GM19468 (cell line): ENCODE results near the gene NTN3.
"Not testable (repeated sequence)": the region's sequence is repeated elsewhere in the genome, so short reads cannot be mapped to it uniquely, and the experiment has no call there.

ENCODE experiments used
- ATAC-seq: cut with Tn5 transposase; IDR thresholded peaks from one replicate; pipeline ENCODE4 v1.9.1; 2021; ENCODE audit warnings: mild to moderate bottlenecking, moderate library complexity, moderate number of reproducible peaks; ENCODE audit not compliant: unreplicated experiment; ENCODE audit errors: extremely low read depth

Gene NTN3

DNA sequence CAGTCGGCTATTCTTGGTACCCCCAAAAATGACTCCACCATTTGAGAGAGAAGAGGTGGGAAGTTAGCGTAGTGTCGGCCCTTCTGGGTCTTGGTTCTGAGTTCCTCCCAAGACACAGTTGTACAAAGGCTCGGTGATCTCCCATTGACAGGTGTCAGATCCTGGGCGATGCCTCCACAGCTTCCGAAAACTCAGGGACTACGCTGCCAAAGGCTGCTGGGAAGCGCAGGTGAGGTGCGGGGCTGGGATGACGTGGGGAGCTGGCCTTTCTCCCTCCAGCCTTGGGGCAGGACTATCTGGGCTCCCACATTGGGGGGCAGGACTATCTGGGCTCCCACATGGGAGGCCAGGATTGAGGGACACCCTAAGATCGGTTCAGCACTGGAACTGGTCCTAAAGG, 31.5 kb upstream of the NTN3 start:
- no peak for ATAC-seq

DNA sequence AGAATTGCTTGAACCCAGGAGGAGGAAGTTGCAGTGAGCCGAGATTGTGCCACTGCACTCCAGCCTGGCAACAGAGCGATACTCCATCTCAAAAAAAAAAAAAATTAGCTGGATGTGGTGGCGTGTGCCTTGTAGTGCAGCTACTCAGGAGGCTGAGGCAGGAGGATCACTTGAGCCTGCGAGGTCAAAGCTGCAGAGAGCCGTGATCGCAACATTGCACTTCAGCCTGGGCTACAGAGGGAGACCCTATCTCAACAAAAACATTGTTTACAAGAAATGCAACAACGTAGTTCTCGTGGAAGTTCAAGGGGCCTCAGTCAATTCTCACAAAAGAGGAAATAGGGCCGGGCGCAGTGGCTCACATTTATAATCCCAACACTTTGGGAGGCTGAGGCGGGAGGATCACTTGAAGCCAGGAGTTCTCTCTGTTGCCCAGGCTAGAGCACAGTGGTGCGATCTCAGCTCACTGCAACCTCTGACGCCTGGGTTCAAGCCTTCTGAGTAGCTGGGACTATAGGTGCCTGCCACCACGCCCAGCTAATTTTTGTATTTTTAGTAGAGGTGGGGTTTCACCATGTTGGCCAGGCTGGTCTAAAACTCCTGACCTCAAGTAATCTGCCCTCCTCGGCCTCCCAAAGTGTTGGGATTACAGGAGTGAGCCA, 29.8 kb upstream of the NTN3 start:
- not testable (repeated sequence) for ATAC-seq

DNA sequence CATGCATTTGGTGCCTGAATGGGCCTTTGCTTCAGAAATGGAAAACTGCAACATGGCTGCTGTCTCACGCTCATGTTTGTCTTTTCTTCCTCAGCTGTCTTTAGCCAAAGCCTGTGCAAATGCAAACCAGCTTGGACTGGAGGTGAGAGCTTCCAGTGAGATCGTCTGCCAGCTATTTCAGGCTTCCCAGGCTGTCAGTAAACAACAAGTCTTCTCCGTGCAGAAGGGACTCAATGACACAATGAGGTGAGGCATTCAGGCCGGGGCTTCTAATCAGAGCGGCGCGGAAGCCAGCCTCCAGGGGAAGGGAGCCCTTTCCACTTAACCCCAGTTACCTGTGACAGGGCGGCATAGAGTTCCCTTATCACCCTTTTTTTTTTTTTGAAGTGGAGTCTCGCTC, 27.5 kb upstream of the NTN3 start:
- ATAC-seq, result no peak

DNA sequence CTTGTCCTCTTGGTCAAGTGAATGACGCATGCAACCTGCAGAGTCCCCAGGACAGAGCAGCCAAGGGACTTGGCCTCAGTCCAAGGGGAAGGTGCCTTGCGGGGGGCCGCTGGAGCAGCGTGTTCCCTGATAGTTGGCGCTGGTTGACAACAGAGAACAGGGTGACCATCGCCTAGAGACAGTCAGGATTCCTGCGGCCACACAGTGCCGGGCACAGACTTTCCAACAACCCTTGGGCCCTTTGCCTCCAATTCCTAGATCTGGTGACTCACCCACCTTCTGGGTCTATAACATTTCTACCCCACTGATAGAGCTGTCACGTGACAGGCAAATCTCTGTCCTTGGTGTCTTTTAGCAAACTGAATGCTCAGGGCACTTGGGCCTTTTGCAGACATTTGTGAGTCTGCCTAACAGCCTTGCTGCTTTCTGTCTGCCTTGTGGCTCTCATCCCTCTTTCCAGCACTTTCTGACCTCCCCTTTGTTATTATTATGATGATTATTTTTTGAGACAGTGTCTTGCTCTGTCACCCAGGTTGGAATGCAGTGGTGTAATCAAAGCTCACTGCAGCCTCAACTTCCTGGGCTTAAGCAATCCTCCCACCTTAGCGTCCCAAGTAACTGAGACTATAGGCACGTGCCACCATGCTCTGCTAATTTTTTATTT, 23.0 kb upstream of the NTN3 start:
- no peak for ATAC-seq

DNA sequence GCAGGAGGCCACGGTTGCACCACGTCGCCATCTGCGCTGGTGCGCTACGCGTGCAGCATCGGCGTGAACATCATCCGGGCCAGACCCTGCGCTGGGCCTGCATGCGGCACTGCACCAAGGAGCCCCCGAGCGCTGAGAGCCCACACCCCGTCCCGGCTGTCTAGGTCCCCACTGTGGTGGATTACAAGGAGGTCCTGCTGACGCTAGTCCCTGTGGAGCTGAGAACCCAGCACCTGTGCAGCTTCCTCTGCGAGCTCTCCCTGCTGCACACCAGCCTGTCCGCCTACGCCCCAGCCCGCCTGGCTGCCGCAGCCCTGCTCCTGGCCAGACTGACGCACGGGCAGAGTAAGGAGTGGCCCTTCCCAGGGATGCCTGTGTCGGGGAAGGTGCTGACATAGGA, 22.0 kb upstream of the NTN3 start:
- no peak for ATAC-seq

DNA sequence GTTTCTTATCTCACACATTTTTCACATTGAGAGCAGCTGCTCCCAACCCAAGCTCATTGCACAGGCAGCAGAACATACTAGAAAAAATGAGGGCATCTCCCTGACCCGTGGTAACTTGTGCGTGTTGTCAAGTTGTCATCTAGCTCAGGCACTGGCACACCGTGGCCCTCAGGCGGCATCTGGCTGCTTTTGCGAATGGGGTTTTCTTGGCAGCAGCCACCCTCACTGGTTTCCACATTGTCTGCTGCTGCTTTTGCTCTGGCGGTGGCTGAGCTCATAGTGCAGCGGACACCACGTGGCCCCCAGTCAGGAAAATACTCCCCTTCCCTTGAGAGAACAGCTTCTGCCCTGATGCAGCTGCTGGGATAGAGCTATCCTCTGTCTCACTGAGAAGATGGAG, 20.6 kb upstream of the NTN3 start:
- no peak for ATAC-seq

DNA sequence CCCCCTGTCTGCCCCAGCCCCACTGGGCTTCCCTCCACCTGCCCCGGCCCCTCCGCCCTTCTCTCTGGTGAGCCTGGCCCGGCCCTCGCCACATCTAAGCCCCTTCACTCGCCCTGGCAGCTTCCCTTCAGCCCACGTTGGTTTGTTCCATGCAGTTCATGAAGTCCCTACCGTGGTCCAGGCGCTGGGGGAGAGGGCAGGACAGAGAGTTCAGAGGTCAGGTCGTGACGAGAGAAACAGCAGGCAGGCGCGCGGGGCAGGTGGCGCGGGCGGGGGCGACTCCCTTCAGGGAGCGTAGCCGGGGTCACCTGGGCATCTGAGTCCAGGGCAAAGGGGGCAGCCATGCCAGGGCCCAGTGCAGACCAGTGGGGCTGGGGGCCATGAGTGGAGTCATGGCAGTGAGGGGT, 20.1 kb upstream of the NTN3 start:
- no peak for ATAC-seq

DNA sequence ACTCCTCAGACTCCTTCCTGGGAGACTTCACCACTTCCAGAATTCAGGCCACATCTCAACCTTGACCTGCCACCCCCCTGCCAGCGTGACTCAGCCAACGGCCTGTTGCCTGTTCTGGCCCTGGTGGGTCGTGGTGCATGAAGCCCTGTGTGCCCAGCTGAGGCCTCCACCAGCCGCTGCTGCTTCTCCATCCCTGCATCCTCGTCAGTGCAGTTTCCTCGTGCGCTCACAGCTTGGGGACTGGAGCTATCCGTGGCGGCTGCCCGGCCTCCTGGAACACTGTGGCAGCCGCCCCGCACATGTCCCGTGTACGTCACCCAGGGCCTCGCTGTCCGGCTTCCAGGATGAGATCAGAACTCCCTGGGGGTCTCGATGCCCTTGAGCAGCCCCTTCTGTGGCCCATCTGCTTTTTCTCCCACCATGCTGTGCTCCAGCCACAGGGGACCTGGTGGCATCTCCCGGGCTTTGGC, 19.2 kb upstream of the NTN3 start:
- ATAC-seq, result no peak

DNA sequence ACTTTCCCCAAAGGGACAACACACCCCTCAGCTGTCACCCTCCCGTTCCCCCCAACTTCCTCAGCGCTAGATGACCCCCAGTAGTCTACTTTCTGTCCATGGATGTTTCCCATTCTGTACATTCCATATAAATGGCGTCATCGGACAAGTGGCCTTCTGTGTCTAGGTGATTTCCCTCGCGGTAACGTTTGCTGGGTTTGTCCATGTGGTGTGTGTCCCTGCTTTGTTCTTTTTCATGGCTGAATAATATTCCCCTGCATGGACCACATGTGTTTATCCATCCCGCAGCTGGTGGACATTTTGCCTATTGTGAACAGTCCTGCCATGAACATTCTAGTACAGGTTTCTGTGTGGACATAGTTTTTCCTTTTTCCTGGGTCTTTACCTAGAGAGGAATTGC, 18.4 kb upstream of the NTN3 start:
- no peak for ATAC-seq

DNA sequence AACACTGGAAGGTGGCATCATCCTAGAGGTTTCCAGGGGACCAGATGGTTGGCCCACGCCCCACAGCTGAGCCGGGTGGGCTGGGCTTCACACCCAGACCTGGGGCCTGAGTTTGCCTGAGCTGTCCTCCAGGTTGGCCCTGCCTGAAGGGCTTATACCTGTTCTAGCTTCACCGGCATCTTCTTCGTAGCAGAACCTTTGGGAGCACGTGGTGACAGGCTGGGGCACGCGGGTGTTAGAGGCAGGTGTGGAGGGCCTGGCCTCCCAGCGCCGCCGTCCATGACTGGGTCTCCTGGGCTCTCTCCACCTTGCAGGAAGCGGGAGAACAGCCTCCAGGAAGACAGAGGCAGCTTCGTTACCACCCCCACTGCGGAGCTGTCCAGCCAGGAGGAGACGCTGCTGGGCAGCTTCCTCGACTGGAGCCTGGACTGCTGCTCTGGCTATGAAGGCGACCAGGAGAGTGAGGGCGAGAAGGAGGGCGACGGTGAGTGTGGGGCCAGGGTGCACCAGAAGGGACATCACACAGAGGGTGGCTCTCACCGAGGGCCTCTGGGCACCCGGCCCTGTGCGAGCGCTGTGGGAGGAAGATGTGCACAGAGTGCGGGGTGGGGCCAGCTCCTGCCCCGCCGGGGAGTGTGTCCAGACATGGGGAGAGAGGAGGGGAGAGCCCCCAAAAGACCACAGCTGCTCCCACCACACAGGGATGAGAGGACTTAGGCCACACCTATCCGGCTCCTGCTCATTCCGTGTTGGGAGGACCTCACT, 15.8 kb upstream of the NTN3 start:
- no peak for ATAC-seq

DNA sequence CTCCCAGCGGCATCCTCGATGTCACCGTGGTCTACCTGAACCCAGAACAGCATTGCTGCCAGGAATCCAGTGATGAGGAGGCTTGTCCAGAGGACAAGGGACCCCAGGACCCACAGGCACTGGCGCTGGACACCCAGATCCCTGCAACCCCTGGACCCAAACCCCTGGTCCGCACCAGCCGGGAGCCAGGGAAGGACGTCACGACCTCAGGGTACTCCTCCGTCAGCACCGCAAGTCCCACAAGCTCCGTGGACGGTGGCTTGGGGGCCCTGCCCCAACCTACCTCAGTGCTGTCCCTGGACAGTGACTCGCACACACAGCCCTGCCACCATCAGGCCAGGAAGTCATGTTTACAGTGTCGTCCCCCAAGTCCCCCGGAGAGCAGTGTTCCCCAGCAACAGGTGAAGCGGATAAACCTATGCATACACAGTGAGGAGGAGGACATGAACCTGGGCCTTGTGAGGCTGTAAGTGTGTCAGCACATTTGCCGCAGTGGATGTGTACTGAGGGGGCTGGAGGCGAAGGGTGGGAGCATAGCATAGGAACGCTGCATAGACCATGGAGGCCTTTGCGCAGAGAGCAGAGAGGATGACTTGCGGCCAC, 14.4 kb upstream of the NTN3 start:
- no peak for ATAC-seq

DNA sequence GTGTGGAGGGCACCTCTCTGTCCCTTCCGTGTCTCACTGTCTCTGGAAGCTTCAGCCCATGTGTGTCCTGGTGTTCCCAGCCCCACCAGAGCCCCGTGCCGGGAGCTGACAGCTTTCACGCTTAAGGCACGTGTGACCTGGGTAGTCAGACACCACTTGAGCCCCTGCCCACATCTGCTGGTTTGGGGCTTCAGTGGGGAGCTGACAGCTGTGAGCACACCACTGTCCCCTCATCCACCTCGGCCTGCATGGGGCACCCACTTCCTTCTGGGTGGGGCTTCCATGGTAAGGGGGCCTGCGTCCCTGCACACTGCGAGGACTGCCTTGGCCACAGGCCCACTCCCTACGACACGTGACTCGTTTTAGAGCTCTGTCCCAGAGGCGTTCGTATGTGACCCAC, 13.8 kb upstream of the NTN3 start:
- ATAC-seq, result no peak

DNA sequence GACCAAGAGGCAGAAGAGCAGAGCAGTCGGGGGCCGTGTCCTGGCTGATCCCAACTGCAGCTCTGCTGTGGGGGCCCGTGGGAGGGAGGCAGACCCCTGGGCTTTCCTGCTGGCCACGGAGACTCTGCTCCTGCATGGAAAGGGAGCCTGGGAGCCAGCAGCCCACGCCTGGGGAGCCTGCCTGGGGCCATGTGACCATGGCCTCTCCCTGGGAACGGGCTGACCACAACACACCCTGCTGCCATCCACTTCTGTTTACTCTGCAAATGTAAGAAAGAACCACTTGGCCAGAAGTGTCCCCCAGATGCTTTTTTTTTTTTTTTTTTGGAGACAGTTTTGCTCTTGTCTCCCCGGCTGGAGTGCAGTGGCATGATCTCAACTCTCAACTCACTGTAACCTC, 13.2 kb upstream of the NTN3 start:
- no peak for ATAC-seq

DNA sequence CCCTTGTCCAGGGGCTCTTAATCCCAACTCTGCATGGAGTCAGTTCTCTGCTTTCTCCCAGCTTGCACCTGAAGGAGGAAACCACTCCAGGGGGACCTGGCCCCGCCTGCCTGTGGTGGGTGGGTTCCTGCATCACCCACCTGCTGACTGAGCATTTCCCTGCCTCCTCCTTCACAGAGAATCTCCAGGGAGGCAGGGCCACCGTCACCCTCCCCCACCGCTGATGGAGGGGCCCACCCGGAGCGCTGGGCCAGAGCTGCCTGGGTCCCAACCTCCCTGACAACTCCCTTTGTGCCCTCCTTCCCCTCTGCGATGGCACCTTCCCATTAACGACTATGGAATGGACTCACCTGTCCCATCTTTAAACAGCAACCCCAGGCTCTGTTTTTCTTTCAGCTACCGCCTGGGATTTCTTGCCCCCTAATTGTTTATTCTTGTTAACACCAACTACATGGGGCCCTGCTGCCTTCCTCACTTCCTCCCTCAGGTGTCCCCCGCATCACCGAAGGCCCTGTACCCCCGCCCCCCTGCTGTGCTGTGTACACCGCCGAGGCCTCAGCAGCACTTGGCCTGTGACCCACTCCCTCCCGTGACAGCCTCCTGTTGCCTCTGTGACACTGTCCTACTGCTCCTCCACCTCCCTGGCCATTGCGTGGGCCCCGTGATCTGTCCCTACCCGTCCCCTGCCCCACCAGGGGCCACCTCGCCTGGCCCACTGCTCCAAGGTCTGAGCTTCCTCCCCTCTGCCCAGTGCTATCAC, 12.0 kb upstream of the NTN3 start:
- no peak for ATAC-seq

DNA sequence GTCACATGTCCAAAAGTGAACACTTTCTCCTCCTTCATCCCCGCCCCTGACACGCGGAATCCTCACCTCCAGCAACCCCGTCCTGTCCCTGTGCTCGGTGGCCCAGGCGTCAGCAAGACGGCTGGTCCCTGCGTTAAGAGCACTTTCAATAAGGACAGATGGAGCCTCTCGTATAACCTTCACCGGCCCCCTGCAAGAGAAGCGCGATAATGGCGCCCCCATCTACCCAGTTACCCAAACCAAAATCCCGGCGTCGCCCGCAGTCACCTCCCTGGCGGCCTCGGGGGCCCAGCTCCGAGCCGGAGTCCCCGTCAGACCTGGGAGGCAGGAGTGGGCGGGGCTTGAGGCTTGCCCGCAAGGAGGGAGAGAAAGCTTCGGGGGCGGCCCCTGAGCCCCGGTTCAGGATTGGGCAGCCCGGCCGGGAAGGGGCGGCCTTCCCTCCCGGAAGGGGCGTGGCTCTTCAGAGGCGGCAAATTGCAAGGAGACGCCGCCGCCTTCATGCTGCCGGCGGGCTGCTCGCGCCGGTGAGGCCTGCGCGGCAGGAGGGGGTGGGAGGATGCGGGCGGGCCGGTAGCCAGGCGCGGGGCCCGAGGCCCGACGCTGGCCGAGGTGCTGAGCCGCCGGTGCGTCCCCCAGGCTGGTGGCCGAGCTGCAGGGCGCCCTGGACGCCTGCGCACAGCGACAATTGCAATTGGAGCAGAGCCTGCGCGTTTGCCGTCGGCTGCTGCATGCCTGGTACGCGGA, 11.3 kb upstream of the NTN3 start, which contains the start of gene TEDC2:
TEDC2 (plus strand) TSS at position 463 of the 744 bp plus-strand sequence; CDS start at position 499, 36 bp downstream.
- peak; percentile 84 for ATAC-seq

DNA sequence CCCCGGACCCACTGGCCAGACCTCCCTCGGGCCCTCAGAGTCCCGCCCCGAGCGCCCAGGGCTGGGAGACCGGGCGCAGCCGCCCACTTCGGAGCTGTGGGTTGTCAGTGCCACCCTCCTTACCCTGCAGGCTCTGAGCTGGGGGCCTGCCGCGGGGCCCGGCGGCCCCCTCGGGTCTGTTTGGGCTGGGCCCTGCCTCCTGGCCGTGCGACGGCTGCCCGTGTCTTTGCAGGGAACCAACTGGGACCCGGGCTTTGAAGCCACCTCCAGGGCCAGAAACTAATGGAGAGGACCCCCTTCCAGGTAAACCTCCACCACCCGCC, 10.7 kb upstream of the NTN3 start:
- ATAC-seq, result no peak

DNA sequence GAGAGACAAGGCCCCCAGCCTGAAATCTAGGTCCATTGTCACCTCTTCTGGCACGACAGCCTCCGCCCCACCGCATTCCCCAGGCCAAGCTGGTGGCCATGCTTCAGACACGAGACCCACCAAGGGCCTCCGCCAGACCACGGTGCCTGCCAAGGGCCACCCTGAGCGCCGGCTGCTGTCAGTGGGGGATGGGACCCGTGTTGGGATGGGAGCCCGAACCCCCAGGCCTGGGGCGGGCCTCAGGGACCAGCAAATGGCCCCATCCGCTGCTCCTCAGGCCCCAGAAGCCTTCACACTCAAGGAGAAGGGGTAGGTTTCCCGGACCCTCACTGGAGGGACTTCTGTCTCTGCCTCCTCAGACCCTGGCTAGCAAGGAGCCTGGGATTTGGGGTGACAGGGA, 10.2 kb upstream of the NTN3 start:
- ATAC-seq, result no peak

DNA sequence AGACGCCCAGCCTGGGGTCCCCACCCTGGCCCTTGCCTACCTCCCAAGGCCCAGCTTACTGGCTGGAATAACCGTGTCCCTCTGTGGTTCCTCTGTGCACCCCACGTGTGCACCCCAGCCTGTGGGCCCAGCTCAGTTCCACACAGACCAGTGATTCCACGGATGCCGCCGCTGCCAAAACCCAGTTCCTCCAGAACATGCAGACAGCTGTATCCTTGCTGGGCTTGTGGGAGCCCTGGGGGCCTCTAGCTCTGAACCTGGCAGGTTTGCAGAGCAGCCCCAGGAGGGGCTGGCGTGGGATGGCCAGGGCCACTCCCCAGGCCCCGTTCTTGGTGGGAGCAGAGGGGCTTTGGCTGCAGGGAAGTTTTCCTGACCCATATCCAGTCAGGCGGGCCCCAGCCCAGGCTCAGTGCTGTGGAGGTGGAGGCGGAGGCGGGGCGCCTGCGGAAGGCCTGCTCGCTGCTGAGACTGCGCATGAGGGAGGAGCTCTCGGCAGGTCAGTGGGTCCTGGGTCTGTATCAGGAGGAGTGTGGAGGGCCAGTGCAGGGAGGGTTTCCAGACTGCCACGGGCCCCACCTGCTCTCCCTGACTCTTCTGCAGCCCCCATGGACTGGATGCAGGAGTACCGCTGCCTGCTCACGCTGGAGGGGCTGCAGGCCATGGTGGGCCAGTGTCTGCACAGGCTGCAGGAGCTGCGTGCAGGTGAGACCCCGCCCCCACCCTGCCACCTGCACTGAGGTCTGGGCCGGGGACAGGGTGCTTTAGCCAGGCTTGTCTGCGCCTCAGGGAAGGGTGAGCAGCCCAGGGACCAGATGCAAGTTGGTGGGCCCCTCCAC, 8.8 kb upstream of the NTN3 start:
- ATAC-seq, result no peak

DNA sequence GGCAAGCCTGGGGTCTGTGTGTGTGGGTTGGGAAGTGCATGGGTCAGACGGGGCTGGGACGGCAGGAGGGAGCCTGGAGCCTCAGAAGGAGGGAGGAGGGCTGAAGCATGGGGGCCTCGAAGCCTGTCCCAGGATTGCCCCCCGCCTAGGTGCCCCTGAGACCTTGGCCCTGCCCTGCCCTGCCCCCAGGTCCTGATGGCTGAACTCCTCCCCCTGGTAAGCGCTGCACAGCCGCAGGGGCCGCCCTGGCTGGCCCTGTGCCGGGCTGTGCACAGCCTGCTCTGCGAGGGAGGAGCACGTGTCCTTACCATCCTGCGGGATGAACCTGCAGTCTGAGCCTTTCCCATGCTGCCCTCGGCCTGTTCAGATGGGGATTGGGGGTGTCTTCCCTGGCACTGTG, 6.8 kb upstream of the NTN3 start:
- no peak for ATAC-seq
